Colonic mucosa (tissue), 4 donors: ENCODE measurements around the gene MCM8. TPM values are rescaled to one million over a fixed set of nuclear protein-coding genes. Genes with fewer than 3 reads are reported as not detected.

Source experiments
- DNase-seq: peaks from one replicate; pipeline ENCODE4 v3.0.0-alpha.2; 2020
- H3K27ac ChIP-seq: fragments of 200-600 bp; one replicate; pipeline ENCODE4 v1.8.0; 2021
- H3K27me3 ChIP-seq: fragments of 200-600 bp; one replicate; pipeline ENCODE4 v1.8.0; 2021
- H3K36me3 ChIP-seq: fragments of 200-600 bp; one replicate; pipeline ENCODE4 v1.8.0; 2021
- H3K4me1 ChIP-seq: fragments of 200-600 bp; one replicate; pipeline ENCODE4 v1.8.0; 2021; ENCODE audit warnings: mild to moderate bottlenecking
- H3K4me3 ChIP-seq: fragments of 200-600 bp; one replicate; pipeline ENCODE4 v1.8.0; 2021
- H3K9ac ChIP-seq, 2 donors: one replicate each; pipeline ENCODE4 v1.7.0; 2013; ENCODE audit warnings: control low read depth in 2 of 2, low read depth in 2 of 2, low read length in 2 of 2
- H3K9me3 ChIP-seq: fragments of 200-600 bp; one replicate; pipeline ENCODE4 v1.8.0; 2021
- CTCF ChIP-seq: fragments of 200-600 bp; IDR thresholded peaks from one replicate; pipeline ENCODE4 v1.8.0; 2022; ENCODE audit warnings: antibody characterized with exemption, mild to moderate bottlenecking
- intact Hi-C: fragments of 100-400 bp; cut with DNase I; formaldehyde crosslinking; loops from one replicate; pipeline ENCODE4 v1.14.1; 2022
- total RNA-seq, 2 donors: library from RNA; stranded (reverse); fragmentation: NEBNext Ultra II Directional in 1 of 2; extraction: Animal tissue kit (Norgen Biotek cat#: 25700) in 1 of 2; gene quantifications; one replicate each; pipeline ENCODE4 v1.2.1, GENCODE V29; 2021
- donor health status: healthy.
- donor health status: DM: no; HTN: no; CAD: no.
- donor health status: DM: no; HTN: no; CAD: no.

MCM8 gene
- total RNA-seq, 2 donors from 2014 or later = 5.7 to 18.2 TPM

- intact Hi-C loops = no loop called here
- Histone ChIP-seq H3K9ac (no peak overlapping the region), H3K9me3 (no peaks in the 10 kb centered on the region), H3K4me1 (no peaks in the 10 kb centered on the region), H3K27me3 (no peaks in the 10 kb centered on the region), H3K36me3 (peaks cover 6% of the 10 kb centered on the region), H3K27ac (no peak overlapping the region), H3K4me3 (no peak overlapping the region)
- TF ChIP-seq CTCF = no peak
- DNase-seq = no peak
Measured at GRCh38 chr20:6034134-6034969, 83.9 kb downstream of the MCM8 start.

- no peak for DNase-seq
- no peak overlapping the region for H3K4me3 ChIP-seq
- TF ChIP-seq CTCF = no peak
- H3K4me1 ChIP-seq = no peaks in the 10 kb centered on the region
- H3K36me3 ChIP-seq = peaks cover 12% of the 10 kb centered on the region
- H3K9me3 ChIP-seq = no peaks in the 10 kb centered on the region
- H3K9ac ChIP-seq = no peak overlapping the region
- no peak overlapping the region for H3K27ac ChIP-seq
- intact Hi-C loops = no loop called here
- H3K27me3 ChIP-seq = no peaks in the 10 kb centered on the region
Measured at GRCh38 chr20:6036213-6036612, 85.8 kb downstream of the MCM8 start.

- Histone ChIP-seq H3K36me3 (peaks cover 13% of the 10 kb centered on the region), H3K9ac (no peak overlapping the region), H3K4me1 (no peaks in the 10 kb centered on the region), H3K9me3 (no peaks in the 10 kb centered on the region), H3K27me3 (no peaks in the 10 kb centered on the region), H3K4me3 (no peak overlapping the region), H3K27ac (no peak overlapping the region)
- no peak for DNase-seq
- TF ChIP-seq CTCF = no peak
- intact Hi-C loops = no loop called here
Measured at GRCh38 chr20:6037082-6037481, 86.6 kb downstream of the MCM8 start.

GRCh38 chr20:6038256-6038655 is 87.8 kb downstream of the MCM8 start:
- H3K9me3 ChIP-seq = no peaks in the 10 kb centered on the region
- no peak overlapping the region for H3K9ac ChIP-seq
- intact Hi-C loops = no loop called here
- H3K36me3 ChIP-seq = peaks cover 13% of the 10 kb centered on the region
- no peak overlapping the region for H3K4me3 ChIP-seq
- H3K27ac ChIP-seq = no peak overlapping the region
- no peaks in the 10 kb centered on the region for H3K27me3 ChIP-seq
- TF ChIP-seq CTCF = no peak
- DNase-seq = no peak
- H3K4me1 ChIP-seq = no peaks in the 10 kb centered on the region

GRCh38 chr20:6039766-6040165 is 89.3 kb downstream of the MCM8 start:
- H3K36me3 ChIP-seq = peaks cover 13% of the 10 kb centered on the region

More at GRCh38 chr20:6039766-6040165, 89.3 kb downstream of the MCM8 start:
- no peak for TF ChIP-seq CTCF
- H3K4me1 ChIP-seq = no peaks in the 10 kb centered on the region
- no peak overlapping the region for H3K9ac ChIP-seq
- H3K27ac ChIP-seq = no peak overlapping the region
- DNase-seq = no peak
- no peak overlapping the region for H3K4me3 ChIP-seq
- intact Hi-C loops = no loop called here
- no peaks in the 10 kb centered on the region for H3K27me3 ChIP-seq
- H3K9me3 ChIP-seq = no peaks in the 10 kb centered on the region
